ENCODE measurements around the gene IL22.
"Not testable (repeated sequence)": the region's sequence is repeated elsewhere in the genome, so short reads cannot be mapped to it uniquely, and the experiment has no call there.

IL22 gene

DNA sequence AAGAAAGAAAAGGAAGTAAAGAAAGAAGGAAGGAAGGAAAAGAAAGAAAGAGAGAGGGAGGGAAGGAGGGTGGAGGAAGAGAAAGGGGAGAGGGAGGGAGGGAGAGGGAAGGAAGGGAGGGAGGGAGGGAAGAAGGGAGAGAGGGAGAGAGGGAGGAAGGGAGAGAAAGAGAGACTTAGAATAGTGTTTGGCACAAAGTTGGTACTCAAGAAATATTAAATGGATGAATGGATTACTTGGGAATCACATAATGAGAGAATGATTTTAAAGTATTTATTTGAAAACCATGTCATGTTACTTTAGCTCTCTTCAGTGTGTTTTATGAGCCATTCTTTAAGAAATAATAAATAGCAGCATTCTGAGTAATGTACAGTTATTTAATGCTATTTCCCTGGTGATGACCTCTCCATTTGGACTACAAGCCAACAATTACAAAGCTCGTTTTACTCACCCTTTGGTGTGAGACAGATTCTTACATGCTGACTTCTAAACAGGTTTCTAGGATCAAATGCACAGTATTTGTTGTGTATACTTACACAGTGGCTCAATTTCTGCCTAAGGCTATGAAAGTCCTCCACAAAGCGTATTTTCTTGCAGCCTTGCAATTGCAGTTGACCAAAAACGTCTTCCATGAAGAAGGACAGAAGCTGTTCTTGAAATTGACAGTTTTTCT lies 28.7 kb downstream of the IL22 start:
- TF ChIP-seq, protein P1, sequence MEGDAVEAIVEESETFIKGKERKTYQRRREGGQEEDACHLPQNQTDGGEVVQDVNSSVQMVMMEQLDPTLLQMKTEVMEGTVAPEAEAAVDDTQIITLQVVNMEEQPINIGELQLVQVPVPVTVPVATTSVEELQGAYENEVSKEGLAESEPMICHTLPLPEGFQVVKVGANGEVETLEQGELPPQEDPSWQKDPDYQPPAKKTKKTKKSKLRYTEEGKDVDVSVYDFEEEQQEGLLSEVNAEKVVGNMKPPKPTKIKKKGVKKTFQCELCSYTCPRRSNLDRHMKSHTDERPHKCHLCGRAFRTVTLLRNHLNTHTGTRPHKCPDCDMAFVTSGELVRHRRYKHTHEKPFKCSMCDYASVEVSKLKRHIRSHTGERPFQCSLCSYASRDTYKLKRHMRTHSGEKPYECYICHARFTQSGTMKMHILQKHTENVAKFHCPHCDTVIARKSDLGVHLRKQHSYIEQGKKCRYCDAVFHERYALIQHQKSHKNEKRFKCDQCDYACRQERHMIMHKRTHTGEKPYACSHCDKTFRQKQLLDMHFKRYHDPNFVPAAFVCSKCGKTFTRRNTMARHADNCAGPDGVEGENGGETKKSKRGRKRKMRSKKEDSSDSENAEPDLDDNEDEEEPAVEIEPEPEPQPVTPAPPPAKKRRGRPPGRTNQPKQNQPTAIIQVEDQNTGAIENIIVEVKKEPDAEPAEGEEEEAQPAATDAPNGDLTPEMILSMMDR (IDR thresholded peaks at IDR 0.05), result no peak
- no peaks in the 10 kb centered on the region for H3K9me3 ChIP-seq
- peaks cover 6 to 8% of the 10 kb centered on the region in 2 experiments for H3K4me1 ChIP-seq (ENCODE audit: control insufficient read depth in 1 of 2, insufficient read depth in 1 of 2, low read depth in 1 of 2, low read length in 1 of 2)
- H3K36me3 ChIP-seq, result no peaks in the 10 kb centered on the region
- H3K4me3 ChIP-seq (ENCODE audit: low read depth in 1 of 2, low read length in 1 of 2), result no peak overlapping the region
- H3K27ac ChIP-seq, result no peak overlapping the region
- peaks cover 29% of the 10 kb centered on the region for H3K27me3 ChIP-seq

DNA sequence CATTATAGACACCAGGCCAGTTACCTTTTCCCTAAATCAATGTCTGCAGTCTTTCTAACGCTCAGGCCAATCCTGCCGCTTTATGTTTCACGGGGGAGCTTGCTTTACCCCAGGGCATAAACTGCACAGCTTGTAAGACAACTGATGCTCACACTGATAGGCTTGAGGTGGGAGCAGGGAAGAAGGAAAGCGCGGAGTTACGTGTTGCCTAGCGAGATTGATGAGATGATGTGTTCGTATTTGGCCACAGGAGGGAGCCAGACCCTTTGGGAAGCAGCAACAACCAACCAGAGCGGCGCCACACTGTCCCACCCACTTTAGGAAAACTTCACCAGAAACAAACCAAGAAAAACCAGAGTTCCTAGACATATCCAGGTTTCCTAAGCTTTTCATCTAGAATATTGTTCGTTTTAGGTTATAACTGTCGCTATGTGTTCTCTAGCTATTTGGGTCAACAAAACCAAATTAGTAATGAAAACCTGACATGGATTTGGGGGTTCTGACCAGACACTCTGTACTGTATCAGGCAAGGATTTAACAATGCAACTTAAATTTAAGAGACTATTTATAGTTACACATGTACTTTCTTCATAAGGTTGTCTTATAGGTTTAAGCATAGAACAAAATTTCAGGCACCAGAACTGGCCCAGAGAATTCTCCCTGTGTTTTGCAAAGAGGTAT lies 30.2 kb downstream of the IL22 start:
- no peak overlapping the region for H3K27ac ChIP-seq
- no peaks in the 10 kb centered on the region for H3K36me3 ChIP-seq
- peaks cover 6 to 8% of the 10 kb centered on the region in 2 experiments for H3K4me1 ChIP-seq (ENCODE audit: control insufficient read depth in 1 of 2, insufficient read depth in 1 of 2, low read depth in 1 of 2, low read length in 1 of 2)
- peaks cover 44% of the 10 kb centered on the region for H3K27me3 ChIP-seq
- TF ChIP-seq, protein P1 (IDR thresholded peaks at IDR 0.05), result peak; percentile 66
- peak overlapping the region in 1 of 2 experiments; percentile 15 for H3K4me3 ChIP-seq (ENCODE audit: low read depth in 1 of 2, low read length in 1 of 2)
- H3K9me3 ChIP-seq, result no peaks in the 10 kb centered on the region

DNA sequence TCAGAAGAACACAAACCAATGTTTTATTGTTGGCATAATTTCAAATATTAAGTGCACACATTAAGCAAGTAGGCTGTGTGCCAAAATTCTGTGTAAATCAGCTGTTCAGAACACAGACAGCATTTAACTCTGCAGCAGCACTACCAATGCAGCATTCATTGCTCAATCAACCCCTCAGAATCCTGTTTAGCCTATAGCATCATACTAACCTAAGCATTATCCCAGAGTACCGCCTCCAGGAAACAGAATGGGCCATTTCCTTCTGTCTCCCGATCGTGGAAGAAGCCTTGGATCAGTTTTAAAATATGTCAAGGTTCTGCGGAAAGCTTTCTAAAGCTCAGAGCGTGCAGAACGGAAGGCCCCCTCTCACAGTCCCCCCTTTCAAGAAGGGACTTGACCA lies 31.1 kb downstream of the IL22 start:
- Histone ChIP-seq H3K27ac (no peak overlapping the region), H3K9me3 (no peaks in the 10 kb centered on the region), H3K4me3 (ENCODE audit: low read depth in 1 of 2, low read length in 1 of 2) (no peak overlapping the region), H3K36me3 (no peaks in the 10 kb centered on the region), H3K4me1 (ENCODE audit: control insufficient read depth in 1 of 2, insufficient read depth in 1 of 2, low read depth in 1 of 2, low read length in 1 of 2) (peaks cover 6 to 8% of the 10 kb centered on the region in 2 experiments), H3K27me3 (peaks cover 53% of the 10 kb centered on the region)
- TF ChIP-seq, protein P1 (IDR thresholded peaks at IDR 0.05), result no peak

DNA sequence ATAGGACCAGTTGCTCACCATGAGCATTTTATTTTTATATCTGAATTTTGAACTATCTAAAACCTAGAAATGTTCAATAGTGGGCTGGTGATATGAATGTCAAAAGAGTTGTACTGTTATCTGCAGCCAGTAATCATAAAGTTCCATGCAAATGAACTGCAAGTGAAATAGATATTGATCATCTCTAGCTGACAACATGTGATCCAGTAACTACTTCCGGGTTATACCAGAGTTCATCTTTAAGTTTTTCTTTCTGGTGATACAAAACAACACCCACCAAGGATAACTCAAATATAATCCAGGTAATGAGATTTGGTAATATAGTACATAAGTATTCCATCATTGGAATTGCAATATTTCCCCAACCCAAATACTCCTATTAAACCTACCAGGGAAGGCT lies 31.9 kb downstream of the IL22 start:
- Histone ChIP-seq H3K36me3 (no peaks in the 10 kb centered on the region), H3K9me3 (no peaks in the 10 kb centered on the region), H3K27ac (no peak overlapping the region), H3K27me3 (peaks cover 61% of the 10 kb centered on the region), H3K4me3 (ENCODE audit: low read depth in 1 of 2, low read length in 1 of 2) (no peak overlapping the region), H3K4me1 (ENCODE audit: control insufficient read depth in 1 of 2, insufficient read depth in 1 of 2, low read depth in 1 of 2, low read length in 1 of 2) (peaks cover 6 to 8% of the 10 kb centered on the region in 2 experiments)
- TF ChIP-seq, protein P1 (IDR thresholded peaks at IDR 0.05), result no peak

DNA sequence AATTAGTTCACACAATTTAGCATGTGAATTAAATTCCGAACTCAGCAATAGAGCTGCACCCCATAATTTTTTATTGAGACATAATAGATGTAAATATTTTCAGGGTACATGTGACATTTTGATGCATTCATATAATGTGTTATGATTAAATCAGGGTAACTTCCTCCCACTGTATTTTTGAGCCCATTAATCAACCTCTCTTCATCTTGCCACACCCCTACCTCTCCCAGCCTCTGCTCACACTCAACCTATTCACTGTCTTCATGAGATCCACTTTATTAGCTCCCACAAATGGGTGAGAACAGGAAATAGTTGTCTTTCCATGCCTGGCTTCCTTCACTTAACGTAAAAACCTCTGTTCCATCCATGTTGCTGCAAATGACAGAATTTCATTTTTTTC lies 42.5 kb downstream of the IL22 start:
- TF ChIP-seq, protein P1 (IDR thresholded peaks at IDR 0.05), result no peak
- Histone ChIP-seq H3K4me1 (ENCODE audit: control insufficient read depth in 1 of 2, insufficient read depth in 1 of 2, low read depth in 1 of 2, low read length in 1 of 2) (no peaks in the 10 kb centered on the region), H3K27me3 (peaks cover 47% of the 10 kb centered on the region), H3K4me3 (ENCODE audit: low read depth in 1 of 2, low read length in 1 of 2) (no peak overlapping the region), H3K36me3 (no peaks in the 10 kb centered on the region), H3K9me3 (no peaks in the 10 kb centered on the region), H3K27ac (no peak overlapping the region)

DNA sequence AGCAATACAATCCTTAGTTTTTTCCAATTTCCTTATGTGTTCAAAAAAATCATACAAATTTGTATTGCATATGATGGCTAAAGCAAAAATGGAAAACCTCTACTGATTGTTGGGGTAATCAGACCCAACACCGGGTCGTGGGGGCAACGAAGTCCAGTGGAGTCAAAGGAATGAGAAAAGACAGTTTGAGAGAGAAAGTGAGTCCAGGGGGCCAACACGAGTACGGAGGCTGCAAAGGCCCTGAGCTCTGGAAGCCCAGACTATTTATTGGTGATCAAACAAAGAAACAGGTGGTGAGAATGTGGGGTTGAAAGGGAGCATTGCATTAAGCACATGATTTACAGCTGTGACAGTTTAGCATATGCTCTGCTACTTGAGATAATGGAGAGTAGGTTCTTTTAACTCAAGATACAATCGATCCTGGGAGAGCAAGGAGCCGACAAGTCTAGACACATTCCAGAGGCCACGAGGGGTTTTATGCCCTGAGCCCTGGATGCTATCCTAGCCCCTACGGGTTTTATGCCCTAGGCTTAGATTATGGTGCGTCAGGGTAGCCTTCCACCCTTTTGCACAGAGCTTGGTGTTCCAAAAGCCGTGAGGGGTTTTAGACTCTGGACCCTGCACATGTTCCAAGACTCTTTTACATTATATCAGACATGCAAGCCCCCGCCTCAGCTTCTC lies 44.2 kb downstream of the IL22 start:
- not testable (repeated sequence) for H3K9me3 ChIP-seq; H3K4me1 ChIP-seq (ENCODE audit: control insufficient read depth in 1 of 2, insufficient read depth in 1 of 2, low read depth in 1 of 2, low read length in 1 of 2); H3K4me3 ChIP-seq (ENCODE audit: low read depth in 1 of 2, low read length in 1 of 2); H3K36me3 ChIP-seq; H3K27ac ChIP-seq
- peaks cover 34% of the 10 kb centered on the region for H3K27me3 ChIP-seq

Measured in neutrophil (primary cell).